DMS79 (cell line): ENCODE measurements around the gene TGFA.

ENCODE experiments used
- DNase-seq: peaks from one replicate; lab custom pipeline; 2025; lab: John Stamatoyannopoulos, UW

TGFA gene

DNA sequence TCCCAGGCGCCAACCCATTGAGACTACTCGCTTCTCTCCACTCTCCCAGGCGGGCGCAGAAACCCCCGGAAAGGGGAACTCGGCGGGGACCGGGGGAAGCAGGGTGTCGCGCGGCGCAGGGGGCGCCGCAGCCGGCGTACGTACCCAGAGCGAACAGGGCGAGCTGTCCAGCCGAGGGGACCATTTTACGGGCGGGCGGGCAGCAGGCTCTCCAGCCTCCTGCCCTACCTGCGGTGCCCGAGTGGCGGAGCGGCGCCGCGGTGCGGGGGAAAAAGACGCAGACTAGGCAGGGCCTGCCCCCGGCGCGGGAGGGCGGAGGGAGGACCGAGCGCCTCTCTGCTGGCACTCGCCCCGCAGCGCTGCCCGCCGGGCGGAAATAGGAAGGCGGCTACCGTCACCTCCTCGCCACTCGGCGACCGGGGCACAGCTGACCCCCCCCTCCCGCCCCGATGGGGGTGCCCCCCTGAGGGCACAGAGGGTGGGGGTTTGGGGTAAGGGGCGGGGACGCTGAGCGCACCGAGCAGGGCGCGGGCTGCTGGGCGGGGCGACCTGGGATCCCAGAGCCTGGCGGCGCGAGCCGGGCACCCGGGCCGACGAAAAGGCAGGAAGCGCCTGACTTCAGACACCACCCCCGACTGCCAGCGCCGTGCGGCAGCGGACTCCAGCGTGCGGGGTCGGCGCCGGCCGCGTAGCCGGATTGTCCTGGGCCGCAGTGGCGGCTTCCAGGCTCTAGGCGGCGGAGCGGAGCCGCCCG is at the start of gene TGFA:
TSS of gene TGFA (minus strand) at position 243 of the 754 bp plus-strand sequence. CDS start at position 184, 59 bp downstream.
- DNase-seq = peak; percentile 67

DNA sequence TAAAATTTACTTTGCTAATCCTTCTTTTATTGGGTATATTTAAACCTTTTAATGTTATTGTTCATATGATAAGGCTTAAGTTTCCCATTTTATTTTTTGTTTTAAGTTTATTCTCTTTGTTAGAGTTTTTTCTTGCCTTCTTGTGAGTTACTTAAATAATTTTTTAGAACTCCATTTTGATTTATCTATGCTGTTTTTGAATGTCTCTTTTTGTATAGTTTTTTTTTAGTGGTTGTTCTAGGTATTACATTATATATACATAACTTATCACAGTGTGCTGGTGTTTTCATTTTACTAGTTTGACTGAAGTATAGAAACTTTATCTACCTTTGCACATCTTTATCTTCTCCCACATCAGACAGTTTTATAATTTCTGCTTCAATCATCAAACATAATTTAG is 49.4 kb upstream of the TGFA start:
- DNase-seq = no peak

DNA sequence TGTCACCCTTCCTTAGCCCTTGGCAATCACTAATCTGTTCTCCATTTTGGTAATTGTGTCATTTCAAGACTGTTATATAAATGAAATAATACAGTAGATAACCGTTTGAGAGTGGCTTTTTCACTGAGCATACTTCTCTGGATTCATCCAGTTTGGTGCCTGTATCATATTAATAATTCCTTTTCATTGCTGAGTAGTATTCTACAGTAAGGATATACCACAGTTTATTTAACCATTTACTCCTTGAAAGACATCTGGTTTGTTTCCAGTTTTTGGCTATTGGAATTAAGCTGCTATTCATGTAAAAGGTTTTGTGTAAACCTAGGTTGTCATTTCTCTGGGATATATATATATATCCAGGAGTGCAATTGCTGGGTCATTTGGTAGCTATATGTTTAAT is 44.6 kb upstream of the TGFA start:
- DNase-seq = no peak

DNA sequence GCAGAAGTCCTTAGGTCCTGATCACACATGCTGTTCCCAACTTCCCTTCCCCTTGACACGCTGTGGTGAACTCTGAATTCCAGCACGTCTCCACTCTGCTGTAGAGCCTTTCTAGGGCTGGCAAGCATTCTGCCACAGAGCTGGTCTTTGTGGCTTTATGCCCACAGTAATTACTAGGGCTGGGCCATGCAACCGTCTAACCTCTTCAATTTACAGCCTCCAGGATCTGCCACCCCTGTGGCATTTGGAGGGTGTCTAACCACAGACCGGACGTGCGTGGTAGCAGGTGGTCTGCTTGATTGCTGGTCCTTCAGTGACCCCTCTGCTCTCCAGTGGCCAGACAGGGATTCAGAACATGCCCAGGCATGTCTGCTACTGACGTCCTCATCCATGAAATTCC is 43.1 kb upstream of the TGFA start:
- peak; percentile 88 for DNase-seq

DNA sequence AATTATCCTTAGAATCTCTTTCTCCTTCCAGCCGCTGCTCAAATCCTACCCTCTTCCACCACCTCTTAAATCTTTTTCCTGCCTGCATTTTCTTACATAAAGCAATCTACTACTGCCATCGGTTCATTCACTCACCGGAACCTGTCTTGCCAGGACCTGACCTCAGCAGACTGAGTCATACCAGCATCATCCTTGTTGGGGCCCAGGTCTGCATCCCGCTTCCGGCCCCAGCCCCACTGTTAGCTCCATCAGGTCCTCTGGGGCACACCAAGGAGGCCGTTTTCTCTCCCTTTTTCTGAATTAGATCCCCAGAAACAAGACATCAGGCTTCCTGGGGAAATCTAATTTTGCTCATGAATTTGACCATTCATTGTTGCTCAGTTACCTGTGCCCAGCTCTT is 42.7 kb upstream of the TGFA start:
- no peak for DNase-seq

DNA sequence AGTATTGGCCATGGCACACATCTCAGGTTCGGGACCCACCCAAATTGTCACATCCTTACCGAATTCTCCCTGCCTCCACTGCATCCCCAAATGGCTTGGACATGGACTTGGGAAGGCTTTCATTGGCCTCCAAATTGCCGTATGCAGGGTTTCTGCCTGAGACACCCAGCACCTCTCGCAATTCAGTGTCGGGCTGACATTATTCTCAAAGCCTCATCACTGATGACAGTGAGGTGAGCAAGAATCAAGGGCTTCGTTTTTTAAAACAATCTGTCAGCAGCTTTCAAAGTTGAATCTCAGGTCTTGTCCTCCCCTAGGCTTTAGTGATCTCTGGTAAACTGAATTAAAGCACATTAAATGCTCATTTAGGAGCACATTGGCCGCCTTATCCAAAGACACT is 29.5 kb upstream of the TGFA start:
- DNase-seq = no peak

DNA sequence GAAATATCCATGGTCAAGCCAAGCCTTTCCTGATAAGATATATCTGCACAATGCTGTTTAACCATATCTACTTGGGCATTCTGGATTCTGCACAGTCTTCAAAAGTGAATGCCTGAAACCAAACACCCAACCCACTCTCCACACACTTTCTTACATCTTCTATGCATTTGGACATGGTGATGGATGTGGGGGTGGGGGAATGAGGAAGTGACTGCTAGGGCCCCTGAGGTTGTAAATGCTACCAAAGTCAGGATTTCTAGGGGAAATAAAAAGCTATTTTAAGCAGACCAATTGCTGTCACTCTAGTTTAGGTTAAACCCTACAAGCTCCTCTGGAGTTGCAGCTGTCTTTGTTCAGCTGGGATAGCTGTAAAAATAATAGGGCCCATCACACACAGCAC is 26.7 kb upstream of the TGFA start:
- no peak for DNase-seq

DNA sequence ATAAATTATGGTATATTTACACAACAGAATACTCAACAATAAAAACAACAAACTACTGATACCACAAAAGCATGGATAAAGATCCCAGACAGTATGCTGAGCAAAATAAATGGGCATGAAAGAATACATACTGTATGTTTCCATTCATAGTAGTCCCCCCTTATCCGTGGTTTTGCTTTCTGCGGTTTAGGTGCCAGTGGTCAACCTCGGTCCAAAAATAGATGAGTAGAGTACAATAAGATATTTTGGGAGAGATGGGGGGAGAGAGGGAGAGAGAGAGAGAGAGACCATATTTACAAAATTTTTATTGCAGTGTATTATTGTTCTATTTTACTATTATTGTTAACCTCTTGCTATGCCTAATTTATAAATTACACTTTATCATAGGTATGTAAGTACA is 21.0 kb upstream of the TGFA start:
- no peak for DNase-seq

DNA sequence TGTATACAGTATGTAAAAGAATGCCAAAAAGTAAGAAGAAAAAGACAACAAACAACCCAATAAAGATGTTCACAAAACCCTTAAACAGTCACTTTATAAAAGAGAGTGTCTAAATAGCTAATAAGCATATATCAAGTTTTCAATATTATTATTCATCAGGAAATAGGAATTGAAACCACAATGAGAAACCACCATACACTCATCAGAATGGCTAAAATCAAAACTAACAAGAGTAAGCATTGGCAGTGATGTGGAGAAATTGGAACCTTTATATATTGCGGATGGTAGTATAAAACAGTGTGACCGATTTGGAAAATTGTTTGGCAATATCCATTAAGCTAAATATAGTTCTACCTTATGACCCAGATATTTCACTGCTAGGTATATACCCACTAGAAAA is 20.5 kb upstream of the TGFA start:
- DNase-seq = no peak

DNA sequence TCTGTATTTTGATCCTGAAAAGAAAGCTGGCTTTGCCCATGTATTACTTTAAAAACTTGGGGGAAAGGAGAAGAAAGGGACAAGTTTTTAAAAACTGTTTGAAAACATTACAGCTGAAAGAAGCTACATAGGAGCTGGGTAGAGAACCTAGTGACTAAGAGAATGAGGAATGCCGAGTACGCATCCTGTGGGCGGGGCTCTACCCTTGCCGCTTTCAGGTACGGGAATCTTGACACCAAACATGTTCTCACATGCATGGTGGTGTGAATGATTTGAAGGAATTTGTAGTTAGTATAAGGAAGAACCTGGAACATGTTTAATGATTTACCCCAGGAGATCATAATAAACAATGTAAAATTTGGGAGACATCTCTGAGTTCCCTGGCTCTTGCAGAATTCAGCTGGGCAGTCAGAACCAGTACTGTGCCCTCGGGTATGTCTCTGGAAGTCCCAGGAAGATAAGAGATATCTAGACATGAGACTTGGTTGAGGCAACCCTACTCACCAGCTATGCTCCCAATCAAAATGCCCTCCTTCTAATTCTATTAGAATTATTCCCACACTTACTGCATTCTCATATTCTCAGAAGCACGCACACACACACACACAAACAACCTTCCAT is 16.5 kb upstream of the TGFA start:
- no peak for DNase-seq

DNA sequence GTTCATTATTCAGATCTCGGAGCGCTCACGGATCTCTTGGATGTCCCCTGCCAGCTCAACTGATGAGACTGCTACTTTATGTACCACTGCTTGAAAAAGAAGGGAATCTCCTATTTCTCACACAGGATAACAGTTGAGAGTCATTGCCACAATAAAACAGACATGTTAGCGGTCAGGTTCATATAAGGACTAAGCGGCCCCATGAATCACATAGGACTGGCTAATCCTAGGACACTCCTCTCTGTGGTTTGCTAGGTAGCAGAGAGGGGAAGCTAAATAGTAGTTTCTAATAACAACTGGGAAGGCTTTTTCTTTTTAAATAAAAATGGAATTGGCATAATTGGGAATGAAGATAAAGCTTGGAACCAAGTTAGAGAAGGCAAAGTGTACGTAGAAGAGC is 15.9 kb upstream of the TGFA start:
- DNase-seq = no peak

DNA sequence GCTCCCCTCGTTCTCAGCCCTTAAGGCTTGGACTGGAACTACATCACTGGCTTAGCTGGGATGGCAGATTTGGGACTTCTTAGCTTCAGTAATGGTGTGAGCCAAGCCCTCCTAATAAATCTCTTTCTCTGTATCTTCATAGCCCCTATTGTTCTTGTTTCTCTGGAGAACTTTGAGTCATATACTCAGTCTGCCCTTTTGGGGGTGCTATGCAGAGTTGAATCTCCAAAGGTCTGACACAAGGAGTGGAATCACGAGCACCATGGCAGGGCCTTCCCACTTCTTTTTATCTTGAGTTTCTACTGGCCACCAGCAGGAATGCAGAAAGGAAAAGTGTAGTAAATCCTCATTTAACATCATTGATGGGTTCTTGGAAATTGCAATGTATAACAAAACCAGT is 13.3 kb upstream of the TGFA start:
- no peak for DNase-seq

DNA sequence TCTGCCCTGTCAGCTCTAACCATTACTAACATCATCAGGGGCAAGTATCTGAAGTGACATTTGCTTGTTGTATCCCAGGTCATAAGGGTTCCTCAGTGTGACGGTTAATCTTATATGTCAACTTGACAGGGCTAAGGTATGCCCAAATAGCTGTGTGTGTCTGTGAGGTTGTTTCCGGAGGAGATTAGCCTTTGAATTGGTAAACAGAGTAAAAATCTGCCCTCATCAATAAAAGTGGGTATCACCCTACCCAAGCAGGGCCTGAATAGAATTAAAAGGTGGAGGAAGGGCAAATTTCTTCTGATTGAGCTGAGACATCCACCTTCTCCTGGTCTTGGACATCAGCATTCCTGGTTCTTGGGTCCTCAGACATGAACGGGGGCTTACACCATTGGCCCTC is 12.8 kb upstream of the TGFA start:
- no peak for DNase-seq

DNA sequence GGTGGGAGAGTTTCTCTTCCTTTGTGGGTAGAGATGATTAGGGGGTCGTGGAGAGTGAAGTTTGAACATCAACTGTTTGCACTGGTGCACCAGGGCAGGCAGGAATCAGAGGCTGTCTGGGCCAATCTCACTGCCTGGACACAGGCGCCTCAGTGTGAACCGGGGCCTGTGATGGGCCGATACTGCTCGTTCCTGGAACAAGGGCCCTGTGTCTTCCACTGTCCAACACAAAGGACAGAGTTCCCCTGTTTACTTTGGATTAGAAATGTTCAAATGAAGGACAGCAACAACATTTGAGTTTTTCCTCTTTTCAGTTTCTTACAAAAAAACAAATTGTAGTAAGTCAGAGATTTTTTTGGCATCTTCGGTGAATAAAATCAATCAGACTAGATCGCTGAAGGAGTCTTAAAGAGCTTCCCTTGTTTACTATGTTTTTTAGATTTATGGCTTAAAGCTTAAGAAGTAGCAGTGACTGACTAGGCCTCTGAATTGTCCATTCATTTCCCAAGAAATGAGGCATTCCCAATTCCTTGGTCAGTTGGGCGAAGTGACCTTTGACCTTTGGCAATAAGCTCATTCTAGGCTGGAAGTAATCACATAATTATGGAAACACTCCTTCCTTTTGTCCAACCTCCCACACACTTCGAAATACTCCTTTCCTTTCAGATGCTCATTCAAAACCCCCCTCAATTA is 11.6 kb upstream of the TGFA start:
- no peak for DNase-seq

DNA sequence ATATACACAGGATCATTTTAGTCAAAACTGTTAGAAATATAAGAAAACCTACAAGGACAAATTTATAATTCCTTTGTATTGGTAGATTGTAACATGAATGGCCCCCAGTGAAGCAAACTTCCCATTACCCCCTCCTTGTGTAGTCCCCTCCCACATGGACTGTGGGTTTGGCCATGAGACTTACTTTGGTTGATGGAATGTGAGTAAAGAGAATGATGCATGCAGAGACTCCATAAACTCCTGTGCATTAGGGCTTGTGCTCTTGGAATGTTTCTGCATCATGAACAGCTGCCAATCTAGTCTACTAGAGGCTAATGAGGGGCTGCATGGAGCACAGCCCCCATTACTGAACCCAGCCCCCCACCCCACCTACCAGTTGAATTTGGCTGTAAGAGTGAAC is 8.3 kb upstream of the TGFA start:
- no peak for DNase-seq

DNA sequence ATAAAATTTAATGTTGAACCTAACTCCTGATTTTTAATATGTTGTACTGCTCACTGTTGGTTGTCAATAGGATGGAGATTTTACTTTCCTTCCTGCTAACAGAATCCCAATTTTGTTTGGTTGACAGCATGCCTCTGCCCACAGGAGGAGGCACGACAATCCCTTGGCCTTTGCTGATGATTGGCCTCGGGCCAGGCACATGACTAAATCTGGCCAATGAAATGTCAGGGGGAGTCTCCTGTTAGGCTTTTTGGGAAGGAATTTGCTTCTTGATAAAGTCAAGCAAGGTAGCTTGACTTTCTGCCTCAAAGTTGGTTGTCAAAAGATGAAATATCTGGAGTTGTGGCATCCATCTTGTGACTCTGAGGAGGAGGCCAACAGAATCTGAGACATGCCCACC is 6.8 kb upstream of the TGFA start:
- no peak for DNase-seq

DNA sequence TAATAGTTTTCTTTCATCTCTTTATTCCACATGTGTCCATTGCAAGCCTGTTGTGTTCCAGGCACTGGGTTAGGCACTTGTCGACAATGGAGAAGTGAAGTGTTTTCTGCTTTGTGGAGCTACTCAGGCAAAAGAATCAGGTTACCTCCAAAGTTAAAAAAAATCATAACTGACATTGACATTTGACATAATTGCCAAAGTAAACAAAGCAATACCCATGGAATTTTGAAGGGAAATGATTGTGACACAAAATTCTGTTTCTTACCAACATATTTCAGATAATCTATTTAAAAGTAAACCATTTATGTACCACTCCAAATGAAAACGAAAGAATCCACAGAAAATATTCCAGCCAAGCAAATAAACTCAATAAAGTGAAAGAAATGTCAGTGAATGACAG is 6.4 kb upstream of the TGFA start:
- DNase-seq = no peak

DNA sequence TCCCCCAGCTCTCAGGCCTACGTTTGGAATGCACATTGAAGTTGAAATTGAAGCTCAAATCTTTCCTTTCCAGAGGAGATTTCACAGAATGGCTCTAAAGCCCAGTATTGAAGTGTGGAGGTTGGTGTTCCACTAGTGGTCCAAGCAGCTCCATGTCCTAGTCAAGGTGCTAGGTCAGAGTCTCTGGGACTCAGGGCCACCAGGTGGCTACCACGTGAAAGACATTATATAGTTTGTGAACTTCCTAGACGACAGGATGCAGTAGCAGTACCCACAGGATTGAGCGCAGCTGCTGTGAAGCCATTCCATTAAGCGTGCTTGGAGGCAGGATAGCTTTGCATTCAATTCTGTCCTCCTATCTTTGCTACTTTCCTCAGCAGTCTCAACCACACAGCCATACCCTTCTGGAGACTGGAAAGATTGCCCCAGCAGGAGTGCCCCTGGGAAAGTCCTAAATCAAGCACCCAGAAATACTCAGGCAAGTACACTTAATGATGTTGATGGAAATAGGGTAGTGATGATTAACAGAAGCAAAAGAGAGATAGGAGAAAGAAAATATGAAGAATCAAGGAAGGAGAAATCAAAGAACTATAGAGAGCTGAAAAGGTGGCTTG is 4.7 kb upstream of the TGFA start:
- DNase-seq = no peak

DNA sequence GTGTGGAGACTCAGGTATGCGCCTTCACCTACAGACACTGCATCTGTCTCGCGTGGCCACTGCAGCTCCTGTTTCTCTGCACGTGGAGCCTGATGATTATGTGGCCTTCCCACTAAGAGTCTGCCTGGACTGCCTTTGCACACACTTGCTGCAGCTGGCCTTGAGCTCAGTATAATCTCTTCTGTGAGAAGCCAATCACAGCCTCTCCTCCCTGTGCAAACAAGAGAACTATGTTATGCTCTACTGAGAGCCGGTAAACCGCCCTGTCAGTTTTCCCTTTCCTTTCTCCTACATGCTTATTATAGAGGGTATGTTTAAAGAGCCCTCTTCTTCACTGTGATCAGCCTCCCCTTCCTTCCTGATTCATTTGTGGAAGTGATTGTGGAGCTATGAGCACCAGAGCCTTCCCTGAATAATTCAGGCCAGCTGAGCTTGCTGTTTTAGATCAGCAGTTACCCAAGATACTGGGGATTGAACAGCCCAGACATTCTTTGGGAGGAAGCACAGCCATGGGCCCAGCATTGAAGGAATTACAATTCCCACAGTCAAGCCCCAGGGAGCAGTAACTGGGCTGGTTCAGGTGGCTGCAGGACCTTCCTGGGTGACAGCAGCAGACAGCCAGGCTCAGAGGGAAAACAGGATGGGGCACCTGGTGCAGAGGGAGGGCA is 3.7 kb upstream of the TGFA start:
- peak; percentile 66 for DNase-seq

DNA sequence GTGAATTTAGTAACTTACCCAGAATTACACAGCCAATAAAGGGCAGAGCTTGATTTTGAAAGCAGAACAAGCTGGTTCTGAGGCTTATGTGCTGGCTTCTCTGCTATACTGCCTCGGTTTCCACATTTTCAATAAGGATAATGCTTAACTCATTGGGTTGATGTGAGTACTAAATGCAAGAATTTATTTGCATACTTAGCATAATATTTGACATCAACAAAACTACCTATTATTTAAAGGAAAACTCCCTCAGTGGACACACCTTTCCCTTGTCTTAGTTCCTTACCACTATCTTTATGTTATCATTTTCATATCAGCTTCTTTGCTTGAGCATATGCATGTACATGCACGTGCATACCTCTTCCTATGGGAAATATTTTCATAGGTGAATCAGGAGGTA is 3.0 kb upstream of the TGFA start:
- DNase-seq = no peak

DNA sequence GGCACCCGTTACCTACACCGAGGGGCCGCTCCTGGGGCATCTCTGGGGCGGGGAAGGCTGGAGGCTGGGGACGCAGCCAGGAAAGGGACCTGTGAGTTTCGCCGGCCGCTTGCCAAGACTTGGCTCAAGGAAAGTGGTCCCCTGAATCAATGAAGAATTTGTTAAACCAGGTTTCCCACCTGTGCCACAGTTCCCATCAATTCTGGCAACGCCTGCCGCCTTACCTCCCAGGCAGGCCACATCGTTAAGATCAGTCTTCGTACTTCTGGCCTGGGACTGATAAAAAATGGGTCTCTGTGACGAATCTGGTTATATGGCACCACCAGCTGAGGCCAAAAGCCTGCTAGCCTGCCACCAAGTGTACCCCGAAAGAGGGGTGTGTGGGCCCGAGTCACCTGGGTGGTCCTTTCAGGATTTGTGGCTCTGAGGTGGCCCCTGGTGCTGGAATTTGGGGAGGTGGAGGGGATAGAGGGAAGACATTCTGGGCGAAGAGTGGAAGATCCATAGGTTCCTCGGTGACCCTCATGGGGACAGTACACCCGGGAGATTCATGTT is 789 bp upstream of the TGFA start:
- DNase-seq = no peak

DNA sequence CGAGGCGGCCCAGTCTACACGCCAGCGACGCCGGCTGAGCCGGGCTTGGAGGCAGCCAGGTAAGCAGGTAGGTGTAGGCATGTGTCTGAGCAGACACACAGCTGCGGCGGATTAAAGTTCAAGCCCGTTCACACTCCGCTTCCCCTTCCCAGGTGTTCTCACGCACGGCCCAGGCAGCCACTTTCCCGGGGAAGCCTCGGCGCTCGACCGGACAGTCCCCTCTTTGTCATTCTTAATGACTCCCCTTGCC is 367 bp downstream of the TGFA start:
- peak; percentile 54 for DNase-seq
